ENCODE results near the gene GLYATL1.

Gene GLYATL1

GRCh38 chr11:58924230-58924629 lies 15.1 kb upstream of the GLYATL1 start:
- H3K4me3 ChIP-seq, result no peak overlapping the region
- peak overlapping the region in 3 of 21 experiments; percentile 20 to 70 (median 21) for H3K27ac ChIP-seq

GRCh38 chr11:58926251-58926650 lies 13.0 kb upstream of the GLYATL1 start:
- Histone ChIP-seq H3K4me3 (no peak overlapping the region), H3K27ac (no peak overlapping the region)

GRCh38 chr11:58926695-58927094 lies 12.6 kb upstream of the GLYATL1 start:
- Histone ChIP-seq H3K4me3 (no peak overlapping the region), H3K27ac (no peak overlapping the region)

GRCh38 chr11:58927393-58928106 lies 11.7 kb upstream of the GLYATL1 start:
- Histone ChIP-seq H3K27ac (peak overlapping the region in 1 of 21 experiments; percentile 53), H3K4me3 (peak overlapping the region in 1 of 7 experiments; percentile 22)

GRCh38 chr11:58928107-58928499 lies 11.2 kb upstream of the GLYATL1 start:
- H3K4me3 ChIP-seq, result peak overlapping the region in 1 of 7 experiments; percentile 22
- peak overlapping the region in 1 of 21 experiments; percentile 53 for H3K27ac ChIP-seq

GRCh38 chr11:58928691-58929090 lies 10.6 kb upstream of the GLYATL1 start:
- H3K27ac ChIP-seq, result peak overlapping the region in 1 of 21 experiments; percentile 20

GRCh38 chr11:58930926-58931325 lies 8.4 kb upstream of the GLYATL1 start:
- Histone ChIP-seq H3K4me3 (no peak overlapping the region), H3K27ac (no peak overlapping the region)

More at GRCh38 chr11:58928691-58929090, 10.6 kb upstream of the GLYATL1 start:
- H3K4me3 ChIP-seq, result no peak overlapping the region

- Histone ChIP-seq H3K27ac (no peak overlapping the region), H3K4me3 (no peak overlapping the region)
Observed at GRCh38 chr11:58933661-58934060, 5.6 kb upstream of the GLYATL1 start.

GRCh38 chr11:58934945-58935513 lies 4.3 kb upstream of the GLYATL1 start:
- H3K27ac ChIP-seq, result no peak overlapping the region
- no peak overlapping the region for H3K4me3 ChIP-seq

GRCh38 chr11:58938398-58938797 lies 890 bp upstream of the GLYATL1 start:
- H3K27ac ChIP-seq, result no peak overlapping the region
- no peak overlapping the region for H3K4me3 ChIP-seq

GRCh38 chr11:58940028-58940427 lies 740 bp downstream of the GLYATL1 start:
- H3K4me3 ChIP-seq, result no peak overlapping the region
- H3K27ac ChIP-seq, result no peak overlapping the region

GRCh38 chr11:58941838-58942237 lies 2.5 kb downstream of the GLYATL1 start:
- Histone ChIP-seq H3K4me3 (no peak overlapping the region), H3K27ac (no peak overlapping the region)

GRCh38 chr11:58945663-58946062 lies 6.4 kb downstream of the GLYATL1 start:
- no peak overlapping the region for H3K4me3 ChIP-seq
- H3K27ac ChIP-seq, result no peak overlapping the region

GRCh38 chr11:58949184-58949583 lies 9.9 kb downstream of the GLYATL1 start:
- Histone ChIP-seq H3K4me3 (no peak overlapping the region), H3K27ac (no peak overlapping the region)

GRCh38 chr11:58957922-58958321 lies 18.6 kb downstream of the GLYATL1 start:
- no peak overlapping the region for H3K4me3 ChIP-seq
- no peak overlapping the region for H3K27ac ChIP-seq

GRCh38 chr11:58958500-58958899 lies 19.2 kb downstream of the GLYATL1 start:
- H3K4me3 ChIP-seq, result no peak overlapping the region
- H3K27ac ChIP-seq, result no peak overlapping the region

GRCh38 chr11:58963551-58964104 lies 24.3 kb downstream of the GLYATL1 start:
- H3K4me3 ChIP-seq, result peak overlapping the region in 3 of 7 experiments; percentile 7 to 28 (median 13)

GRCh38 chr11:58965246-58965985 lies 26.1 kb downstream of the GLYATL1 start:
- no peak overlapping the region for H3K4me3 ChIP-seq
- no peak overlapping the region for H3K27ac ChIP-seq

More at GRCh38 chr11:58963551-58964104, 24.3 kb downstream of the GLYATL1 start:
- peak overlapping the region in 2 of 21 experiments; percentile 19 to 44 for H3K27ac ChIP-seq

GRCh38 chr11:58968251-58968711 lies 29.0 kb downstream of the GLYATL1 start:
- Histone ChIP-seq H3K4me3 (no peak overlapping the region), H3K27ac (no peak overlapping the region)

GRCh38 chr11:58977470-58977869 lies 38.2 kb downstream of the GLYATL1 start:
- Histone ChIP-seq H3K27ac (no peak overlapping the region), H3K4me3 (no peak overlapping the region)

Measured in skin epidermis (tissue), 12 donors.